Nephron (organoid): ENCODE data around the gene HERPUD1.

Source experiments
- H3K27ac Mint-ChIP-seq, 3 experiments: 2 replicates each; pipeline ENCODE4 v1.8.0; 2020; ENCODE audit warnings: mixed read lengths in 3 of 3, mild to moderate bottlenecking in 2 of 3, moderate library complexity in 1 of 3
- H3K27me3 Mint-ChIP-seq: 2 replicates; pipeline ENCODE4 v1.8.0; 2021; ENCODE audit warnings: low read depth, mild to moderate bottlenecking, moderate library complexity, mixed read lengths
- H3K36me3 Mint-ChIP-seq: 2 replicates; pipeline ENCODE4 v1.8.0; 2020; ENCODE audit warnings: low read depth, mixed read lengths
- H3K4me1 Mint-ChIP-seq: 2 replicates; pipeline ENCODE4 v1.8.0; 2020; ENCODE audit warnings: mixed read lengths
- H3K4me3 Mint-ChIP-seq, 3 experiments: 2 replicates each; pipeline ENCODE4 v1.8.0; 2020; ENCODE audit warnings: mild to moderate bottlenecking in 3 of 3, mixed read lengths in 3 of 3, moderate library complexity in 2 of 3
- H3K9me3 Mint-ChIP-seq: 2 replicates; pipeline ENCODE4 v1.8.0; 2020; ENCODE audit warnings: mixed read lengths
- TF ChIP-seq, protein P1 (sequence below), 3 experiments: fragments of 200-600 bp; sonication (generic); IDR thresholded peaks; one replicate each; pipeline ENCODE4 v1.5.0; 2021; ENCODE audit warnings: antibody characterized with exemption in 3 of 3; ENCODE audit not compliant: unreplicated experiment in 3 of 3

Gene HERPUD1

DNA sequence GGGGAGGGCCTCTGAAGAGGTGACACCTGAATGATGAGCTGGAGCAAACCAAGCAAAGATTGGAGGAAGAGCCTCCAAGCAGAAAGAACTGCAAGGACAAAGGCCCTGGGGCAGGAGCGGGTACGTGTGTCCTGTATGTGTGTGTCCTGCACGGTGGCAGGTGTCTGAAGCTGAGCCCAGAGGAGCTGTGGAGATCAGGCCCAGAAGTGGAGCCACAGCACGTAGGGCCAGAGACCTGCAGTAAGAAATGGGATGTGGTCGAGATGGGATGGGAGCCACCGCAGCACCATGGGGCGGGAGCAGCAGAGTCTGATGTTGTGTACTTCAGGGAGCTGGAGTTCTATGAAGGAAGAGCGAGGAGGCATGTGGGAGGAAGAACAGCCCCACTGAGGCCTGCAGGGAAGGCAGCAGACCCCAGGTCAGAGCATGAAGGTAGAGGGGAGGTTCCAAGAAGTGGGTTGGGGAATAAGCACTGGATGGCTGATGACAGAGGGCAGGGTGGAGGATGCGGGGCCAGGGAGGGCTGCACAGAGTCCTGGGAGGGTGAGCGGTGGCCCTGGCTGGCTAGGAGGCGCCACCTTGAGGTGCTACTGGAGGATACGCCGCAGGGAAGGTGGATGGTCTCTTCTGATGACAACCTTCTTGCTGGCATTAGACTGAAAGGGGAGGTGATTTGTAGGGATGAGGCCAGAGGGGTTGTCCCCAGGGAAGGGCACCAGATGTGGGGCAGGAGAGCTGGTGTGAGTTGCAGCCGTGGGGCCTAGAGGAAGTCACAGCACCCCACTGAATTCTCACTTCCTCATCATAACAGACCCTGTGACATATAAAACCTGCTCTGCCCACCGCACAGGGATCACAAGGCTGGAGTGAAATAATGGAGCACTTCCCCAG is 19.2 kb downstream of the HERPUD1 start:
- H3K27ac Mint-ChIP-seq: no peak overlapping the region

DNA sequence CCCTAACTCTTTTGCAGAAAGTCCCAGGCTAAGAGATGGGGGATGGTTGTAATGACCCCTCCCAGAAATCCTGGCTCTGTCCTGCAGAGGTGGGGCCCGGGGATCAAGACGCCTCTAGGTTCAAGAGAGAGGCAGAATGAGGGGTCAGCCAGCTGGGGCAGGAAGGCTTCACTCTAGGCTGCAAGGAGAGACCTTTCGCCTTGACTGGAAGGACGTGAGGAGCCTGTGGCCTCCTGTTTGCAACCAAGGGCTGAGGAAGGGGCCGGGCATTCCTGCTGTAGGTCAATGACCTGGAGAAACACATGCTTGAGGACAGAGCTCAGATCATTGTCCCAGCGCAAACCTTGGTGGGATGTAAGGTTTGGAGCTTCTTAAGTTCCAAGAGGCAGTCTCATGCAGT is 21.1 kb downstream of the HERPUD1 start:
- Mint-ChIP-seq H3K4me1 (no peaks in the 10 kb centered on the region), H3K27me3 (peaks cover 6% of the 10 kb centered on the region), H3K9me3 (no peaks in the 10 kb centered on the region), H3K36me3 (no peaks in the 10 kb centered on the region), H3K27ac (no peak overlapping the region), H3K4me3 (no peak overlapping the region)
- TF ChIP-seq, protein P1, sequence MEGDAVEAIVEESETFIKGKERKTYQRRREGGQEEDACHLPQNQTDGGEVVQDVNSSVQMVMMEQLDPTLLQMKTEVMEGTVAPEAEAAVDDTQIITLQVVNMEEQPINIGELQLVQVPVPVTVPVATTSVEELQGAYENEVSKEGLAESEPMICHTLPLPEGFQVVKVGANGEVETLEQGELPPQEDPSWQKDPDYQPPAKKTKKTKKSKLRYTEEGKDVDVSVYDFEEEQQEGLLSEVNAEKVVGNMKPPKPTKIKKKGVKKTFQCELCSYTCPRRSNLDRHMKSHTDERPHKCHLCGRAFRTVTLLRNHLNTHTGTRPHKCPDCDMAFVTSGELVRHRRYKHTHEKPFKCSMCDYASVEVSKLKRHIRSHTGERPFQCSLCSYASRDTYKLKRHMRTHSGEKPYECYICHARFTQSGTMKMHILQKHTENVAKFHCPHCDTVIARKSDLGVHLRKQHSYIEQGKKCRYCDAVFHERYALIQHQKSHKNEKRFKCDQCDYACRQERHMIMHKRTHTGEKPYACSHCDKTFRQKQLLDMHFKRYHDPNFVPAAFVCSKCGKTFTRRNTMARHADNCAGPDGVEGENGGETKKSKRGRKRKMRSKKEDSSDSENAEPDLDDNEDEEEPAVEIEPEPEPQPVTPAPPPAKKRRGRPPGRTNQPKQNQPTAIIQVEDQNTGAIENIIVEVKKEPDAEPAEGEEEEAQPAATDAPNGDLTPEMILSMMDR (IDR thresholded peaks at IDR 0.05; ENCODE audit: unreplicated experiment in 3 of 3): no peak

More for the DNA sequence above, 19.2 kb downstream of the HERPUD1 start:
- Mint-ChIP-seq H3K4me3 (no peak overlapping the region), H3K36me3 (no peaks in the 10 kb centered on the region), H3K27me3 (peaks cover 6% of the 10 kb centered on the region), H3K4me1 (peaks cover 11% of the 10 kb centered on the region), H3K9me3 (no peaks in the 10 kb centered on the region)
- TF ChIP-seq, protein P1 (IDR thresholded peaks at IDR 0.05; ENCODE audit: unreplicated experiment in 3 of 3): peak; percentile 39 to 60 (median 44)

DNA sequence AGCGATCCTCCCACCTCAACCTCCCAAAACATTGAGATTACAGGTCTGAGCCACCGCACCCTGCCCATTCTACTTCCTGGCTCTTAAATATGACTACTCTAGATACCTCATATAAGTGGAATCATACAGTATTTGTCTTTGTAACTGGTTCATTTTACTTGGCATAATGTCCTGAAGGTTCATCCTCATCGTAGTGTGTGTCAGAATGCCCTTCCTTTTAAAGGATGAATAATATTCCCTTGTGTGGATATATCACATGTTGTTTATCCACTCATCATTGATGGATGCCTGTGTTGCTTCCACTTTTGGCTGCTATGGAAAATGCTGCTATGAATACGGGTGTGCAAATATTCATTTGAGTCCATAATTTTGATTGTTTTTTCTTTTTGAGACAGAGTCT is 24.1 kb downstream of the HERPUD1 start:
- H3K9me3 Mint-ChIP-seq: no peaks in the 10 kb centered on the region
- TF ChIP-seq, protein P1 (IDR thresholded peaks at IDR 0.05; ENCODE audit: unreplicated experiment in 3 of 3): no peak
- H3K36me3 Mint-ChIP-seq: no peaks in the 10 kb centered on the region
- H3K4me3 Mint-ChIP-seq: no peak overlapping the region
- H3K4me1 Mint-ChIP-seq: peaks cover under 1% of the 10 kb centered on the region
- H3K27me3 Mint-ChIP-seq: peaks cover 6% of the 10 kb centered on the region
- no peak overlapping the region for H3K27ac Mint-ChIP-seq

DNA sequence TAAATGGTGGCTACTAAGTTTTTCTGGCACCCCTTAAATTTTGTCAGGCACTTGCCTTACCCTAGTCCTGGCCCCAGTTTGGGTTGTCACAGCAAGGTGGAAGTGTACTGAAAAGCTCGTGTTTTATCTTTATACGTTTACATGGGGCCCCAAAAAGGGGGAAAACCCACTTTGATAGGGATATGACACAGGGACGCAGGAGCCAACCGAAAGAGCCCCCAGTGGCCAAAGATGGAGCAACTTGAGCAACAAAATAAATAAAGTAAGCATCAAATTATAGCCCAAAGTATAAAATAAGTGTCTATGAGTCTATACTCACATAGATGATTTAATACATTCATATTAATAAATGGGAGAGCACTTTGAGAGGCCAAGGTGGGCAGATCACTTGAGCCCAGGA is 24.8 kb downstream of the HERPUD1 start:
- H3K4me3 Mint-ChIP-seq: no peak overlapping the region
- H3K27ac Mint-ChIP-seq: no peak overlapping the region
- H3K4me1 Mint-ChIP-seq: peaks cover 8% of the 10 kb centered on the region
- TF ChIP-seq, protein P1 (IDR thresholded peaks at IDR 0.05; ENCODE audit: unreplicated experiment in 3 of 3): no peak
- no peaks in the 10 kb centered on the region for H3K36me3 Mint-ChIP-seq
- peaks cover 3% of the 10 kb centered on the region for H3K27me3 Mint-ChIP-seq
- no peaks in the 10 kb centered on the region for H3K9me3 Mint-ChIP-seq

DNA sequence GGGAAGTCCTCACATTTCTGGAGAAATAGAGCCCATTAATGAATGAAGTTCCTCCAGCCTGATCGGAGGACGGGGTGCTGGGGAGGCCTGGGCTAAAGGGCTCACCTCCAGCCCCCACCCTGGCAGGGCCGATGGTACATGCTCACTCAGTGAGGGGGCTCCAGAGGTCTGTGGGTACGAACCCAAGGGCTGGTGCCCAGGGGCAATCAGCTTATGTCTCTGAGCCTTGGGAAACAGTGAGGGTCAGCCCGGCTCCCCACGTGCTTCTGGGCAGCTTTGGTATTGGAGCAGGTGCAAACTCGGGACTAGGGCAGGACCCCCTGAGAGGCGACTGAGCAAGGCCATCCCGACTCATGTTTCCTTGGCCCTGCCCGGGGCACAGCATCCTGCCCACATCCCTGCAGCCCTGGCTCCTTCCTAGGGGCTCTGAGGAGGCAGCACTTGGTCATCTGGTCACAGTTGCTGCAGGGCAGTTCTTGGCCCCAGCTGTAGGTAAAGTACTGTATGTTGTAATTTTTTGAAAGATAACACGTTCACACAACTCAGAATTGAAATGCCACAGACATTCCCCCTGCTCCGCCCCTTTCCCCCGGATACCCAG is 28.8 kb downstream of the HERPUD1 start:
- H3K9me3 Mint-ChIP-seq: no peaks in the 10 kb centered on the region
- H3K36me3 Mint-ChIP-seq: no peaks in the 10 kb centered on the region
- peak overlapping the region; percentile 43 to 83 (median 82) for H3K27ac Mint-ChIP-seq
- H3K27me3 Mint-ChIP-seq: no peaks in the 10 kb centered on the region
- TF ChIP-seq, protein P1 (IDR thresholded peaks at IDR 0.05; ENCODE audit: unreplicated experiment in 3 of 3): no peak
- H3K4me3 Mint-ChIP-seq: no peak overlapping the region
- peaks cover 18% of the 10 kb centered on the region for H3K4me1 Mint-ChIP-seq
